ENCODE data around the gene ZNF385B.

DNA sequence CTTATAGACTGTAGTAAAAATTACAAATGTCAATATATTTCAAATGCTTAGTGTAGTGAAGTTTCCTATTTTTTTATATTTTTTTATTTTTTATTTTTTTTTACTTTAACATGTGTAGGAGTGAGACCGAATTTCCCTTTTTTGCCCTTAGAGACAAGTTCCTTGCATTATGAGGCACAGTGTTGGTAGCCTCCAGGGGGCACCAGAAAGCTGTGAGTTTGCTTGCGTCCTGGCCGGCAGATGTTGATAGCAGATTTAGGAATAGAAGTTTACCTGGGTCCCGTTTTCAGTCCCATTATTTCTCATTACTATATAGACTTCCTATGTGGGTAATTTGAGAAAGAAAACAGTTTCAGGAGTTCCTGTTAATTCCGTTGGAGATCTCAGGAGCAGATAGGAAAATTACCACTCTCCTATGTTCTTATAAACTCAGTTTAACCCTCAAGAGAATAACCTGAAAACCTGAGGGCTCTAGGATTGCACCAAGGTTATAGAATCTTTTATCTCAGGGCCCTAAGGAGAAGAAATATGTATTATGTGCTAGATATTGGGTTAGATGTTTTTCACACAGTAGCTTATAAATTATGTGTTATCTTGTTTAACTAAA, 439.3 kb downstream of the ZNF385B start:
- TF ChIP-seq POLR2A (IDR thresholded peaks at IDR 0.05) (no peak), CTCF (IDR thresholded peaks at IDR 0.05 in 4 of 5, conservative IDR thresholded peaks at IDR 0.05 in 1 of 5) (peak; percentile 45 to 75 (median 71))
